ENCODE measurements around the gene GMNN. TPM values are rescaled to one million over a fixed set of nuclear protein-coding genes. Genes with fewer than 3 reads are reported as not detected.

Gene GMNN
- 14.5 and 18.2 TPM in 2 replicates for total RNA-seq

GRCh38 chr6:24774696-24775519 is at the start of gene GMNN:
TSS of gene GMNN (plus strand) at chr6:24774937. CDS start at chr6:24777247, 2,310 bp downstream.

GRCh38 chr6:24798740-24799540 is 24.2 kb downstream of the GMNN start, which contains the start of gene ARMH2:
TSS of gene ARMH2 (minus strand) at chr6:24798917. CDS start at chr6:24798857, 60 bp downstream.

Other genes with a start within 250 kb of the GMNN start
- not detected in 2 replicates for gene KIAA0319, start 128.7 kb upstream of the GMNN start, total RNA-seq
- 26.2 TPM in 2 replicates for gene TDP2, start 108.0 kb upstream of the GMNN start, total RNA-seq
- gene ACOT13, start 107.9 kb upstream of the GMNN start, total RNA-seq = 4.3 and 13.8 TPM in 2 replicates
- 107 and 127 TPM in 2 replicates for gene C6orf62, start 55.8 kb upstream of the GMNN start, total RNA-seq
- gene ARMH2, start 24.0 kb downstream of the GMNN start, total RNA-seq = not detected in 2 replicates
- 14.9 and 19.3 TPM in 2 replicates for gene RIPOR2, start 161.0 kb downstream of the GMNN start, total RNA-seq